NCI-H460 (cell line): ENCODE data around the gene LYSMD1. TPM values are rescaled to one million over a fixed set of nuclear protein-coding genes. Genes with fewer than 3 reads are reported as not detected.

Source experiments
- DNase-seq: peaks from one replicate; pipeline ENCODE4 v3.0.0-alpha.2; 2016; ENCODE audit warnings: low read depth; ENCODE audit errors: extremely low read depth
- total RNA-seq: library from RNA; depleted of rRNA; stranded (reverse); fragments of >200 nt; shearing (Covaris generic); gene quantifications from 2 replicates; pipeline ENCODE4 v1.2.3, GENCODE V29; 2014

LYSMD1 gene
- total RNA-seq, 1 experiment from 2014 or later: 25.1 TPM

- no peak for DNase-seq
Measured at GRCh38 chr1:151176514-151177045, 10.9 kb upstream of the LYSMD1 start.

DNA sequence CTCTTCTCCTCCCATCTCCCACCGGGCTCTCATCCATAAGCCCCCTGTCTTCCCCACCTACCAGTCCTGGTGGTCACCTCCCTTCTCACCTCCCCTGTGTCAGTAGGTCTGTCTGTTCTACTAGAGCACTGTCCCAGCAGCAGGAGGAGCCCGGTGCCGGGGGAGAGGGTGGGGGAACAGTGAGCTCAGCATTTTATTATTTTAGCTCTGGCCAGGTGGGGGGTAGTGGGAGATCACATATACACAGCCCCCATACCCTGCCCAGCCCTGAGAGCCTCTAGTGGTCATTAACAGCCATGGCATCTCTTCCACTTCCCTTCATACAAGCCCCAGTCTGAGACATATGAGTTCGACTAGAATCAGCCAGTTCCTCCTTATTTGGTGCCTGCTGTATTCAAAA is 10.2 kb upstream of the LYSMD1 start, which contains the start of gene TMOD4:
TSS of gene TMOD4 (minus strand) at position 119 of the 400 bp plus-strand sequence. CDS start 1,106 bp downstream, outside the sequence.
- DNase-seq: no peak

DNA sequence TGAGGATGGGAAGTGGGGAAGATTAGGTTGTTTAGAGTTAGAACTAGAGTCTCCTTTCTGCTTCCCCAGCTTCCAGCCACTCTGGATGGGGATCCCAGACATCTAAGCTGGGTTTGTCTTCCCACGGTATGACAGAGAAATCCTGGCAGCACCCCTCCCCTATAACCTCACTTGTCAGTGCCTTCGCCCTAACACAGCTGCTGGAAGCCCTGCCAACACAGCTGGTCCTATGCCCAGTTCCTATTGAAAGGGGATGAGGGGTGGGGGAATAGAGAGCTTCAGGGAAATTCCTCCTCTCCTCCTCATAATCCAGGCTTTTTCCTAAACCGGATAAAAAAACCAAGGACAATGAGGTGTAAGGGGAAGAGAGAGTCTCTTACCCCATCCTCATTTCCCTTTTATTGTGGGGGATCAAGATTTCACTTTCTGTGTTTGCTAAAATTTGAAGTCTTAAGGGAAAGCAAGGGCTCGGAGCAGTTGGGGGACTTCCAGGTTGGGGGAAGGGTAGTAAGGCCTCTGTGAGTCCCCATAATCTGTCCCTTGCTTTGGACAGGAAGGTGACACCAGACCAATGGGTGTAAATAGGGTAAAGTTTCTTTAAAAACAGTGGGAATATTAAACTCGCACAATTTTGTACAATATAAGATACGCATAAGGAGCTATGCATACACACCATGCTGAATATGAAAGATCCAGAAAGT is 9.5 kb upstream of the LYSMD1 start:
- no peak for DNase-seq

GRCh38 chr1:151171190-151171589 is 5.5 kb upstream of the LYSMD1 start:
- DNase-seq: no peak

- no peak for DNase-seq
Measured at GRCh38 chr1:151167116-151167515, 1.4 kb upstream of the LYSMD1 start.

- no peak for DNase-seq
Measured at GRCh38 chr1:151166505-151166956, 829 bp upstream of the LYSMD1 start.

- no peak for DNase-seq
Measured at GRCh38 chr1:151165281-151165737, 393 bp downstream of the LYSMD1 start.

- no peak for DNase-seq
Measured at GRCh38 chr1:151164732-151165280, 896 bp downstream of the LYSMD1 start.

DNA sequence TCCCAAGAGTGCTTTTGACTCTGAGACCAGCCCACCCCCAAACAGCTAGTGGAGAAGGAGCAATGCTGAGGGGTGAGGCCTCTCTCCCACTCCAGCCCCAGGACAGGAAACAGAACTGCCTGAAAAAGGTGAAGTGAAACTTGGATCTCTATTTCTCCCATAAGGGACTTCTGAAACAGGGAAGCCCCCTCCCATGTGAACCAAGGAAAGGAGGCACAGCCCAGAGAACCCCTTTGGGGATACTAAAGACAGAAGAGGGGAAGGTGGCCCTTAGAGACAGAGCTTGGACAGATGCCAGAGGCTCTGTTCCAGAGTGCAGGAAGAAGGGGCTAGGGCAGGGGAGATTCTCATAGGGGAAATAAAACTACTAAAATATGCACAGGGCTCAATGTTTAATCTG is 6.3 kb downstream of the LYSMD1 start:
- DNase-seq: no peak

DNA sequence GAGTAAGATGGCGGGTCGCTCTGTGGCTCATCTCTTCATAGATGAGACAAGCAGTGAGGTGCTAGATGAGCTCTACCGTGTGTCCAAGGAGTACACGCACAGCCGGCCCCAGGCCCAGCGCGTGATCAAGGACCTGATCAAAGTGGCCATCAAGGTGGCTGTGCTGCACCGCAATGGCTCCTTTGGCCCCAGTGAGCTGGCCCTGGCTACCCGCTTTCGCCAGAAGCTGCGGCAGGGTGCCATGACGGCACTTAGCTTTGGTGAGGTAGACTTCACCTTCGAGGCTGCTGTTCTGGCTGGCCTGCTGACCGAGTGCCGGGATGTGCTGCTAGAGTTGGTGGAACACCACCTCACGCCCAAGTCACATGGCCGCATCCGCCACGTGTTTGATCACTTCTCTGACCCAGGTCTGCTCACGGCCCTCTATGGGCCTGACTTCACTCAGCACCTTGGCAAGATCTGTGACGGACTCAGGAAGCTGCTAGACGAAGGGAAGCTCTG is 6.9 kb downstream of the LYSMD1 start:
- DNase-seq: no peak

DNA sequence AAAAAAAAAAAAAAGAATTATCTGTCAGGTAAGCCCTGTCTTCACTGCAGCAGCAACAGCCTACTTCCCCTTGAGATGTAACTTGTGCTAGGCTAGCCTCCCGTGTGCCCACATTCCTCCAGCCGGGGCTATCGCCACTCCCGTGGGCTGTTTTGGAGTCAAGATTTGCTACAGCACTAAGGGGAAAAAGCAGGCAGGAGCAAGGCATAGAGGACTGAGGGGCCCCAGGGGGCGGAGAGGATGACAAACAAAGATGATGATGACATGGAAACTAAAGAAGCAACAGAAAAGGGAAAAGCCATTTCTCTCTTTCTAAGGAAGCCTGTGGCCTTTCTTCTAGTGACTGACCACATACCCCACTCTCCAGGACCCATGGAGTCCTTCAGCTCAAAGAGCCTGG is 7.4 kb downstream of the LYSMD1 start:
- DNase-seq: no peak

DNA sequence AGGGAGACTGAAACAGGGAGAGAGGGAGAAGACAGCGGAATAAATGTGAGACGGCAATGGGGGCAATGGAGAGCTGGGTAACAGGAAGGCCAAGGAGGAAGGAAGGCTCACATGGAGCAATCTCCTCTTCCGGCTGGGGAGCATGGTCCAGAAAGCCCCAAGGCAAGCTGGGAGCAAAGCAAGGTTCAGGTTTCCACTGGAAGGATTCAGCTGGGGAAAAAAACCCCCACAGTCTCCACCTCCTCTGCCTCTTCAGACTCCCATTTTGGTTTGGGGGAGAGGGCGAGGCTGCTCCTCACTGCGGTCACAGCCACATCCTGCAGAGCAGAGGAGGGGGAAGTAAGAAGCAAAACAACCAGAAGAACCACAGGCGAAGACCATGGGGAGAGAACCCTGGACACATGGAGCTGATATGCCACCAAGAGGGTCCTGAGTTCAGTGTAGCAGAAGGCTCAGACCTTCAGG is 8.6 kb downstream of the LYSMD1 start:
- DNase-seq: no peak

DNA sequence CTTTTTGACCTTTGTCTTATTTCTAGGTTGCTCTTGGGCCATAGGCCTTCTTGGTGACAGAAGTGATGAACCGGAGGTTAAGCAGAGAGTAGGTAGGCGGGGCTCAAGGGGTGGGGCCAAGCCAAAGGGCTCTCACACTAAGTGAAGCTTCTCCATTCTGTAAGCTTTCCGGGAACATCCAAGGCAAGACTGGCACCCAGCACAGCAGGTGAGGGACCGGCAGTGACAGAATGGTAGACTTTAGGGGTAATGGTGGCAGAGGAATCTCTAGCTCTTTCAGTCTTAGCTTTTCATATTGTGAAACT is 9.2 kb downstream of the LYSMD1 start, which contains the start of gene TNFAIP8L2:
TSS of gene TNFAIP8L2 (plus strand) at position 135 of the 305 bp plus-strand sequence. CDS start 2,049 bp downstream, outside the sequence.
- DNase-seq: no peak

GRCh38 chr1:151147665-151148064 is 18.0 kb downstream of the LYSMD1 start:
- DNase-seq: no peak

DNA sequence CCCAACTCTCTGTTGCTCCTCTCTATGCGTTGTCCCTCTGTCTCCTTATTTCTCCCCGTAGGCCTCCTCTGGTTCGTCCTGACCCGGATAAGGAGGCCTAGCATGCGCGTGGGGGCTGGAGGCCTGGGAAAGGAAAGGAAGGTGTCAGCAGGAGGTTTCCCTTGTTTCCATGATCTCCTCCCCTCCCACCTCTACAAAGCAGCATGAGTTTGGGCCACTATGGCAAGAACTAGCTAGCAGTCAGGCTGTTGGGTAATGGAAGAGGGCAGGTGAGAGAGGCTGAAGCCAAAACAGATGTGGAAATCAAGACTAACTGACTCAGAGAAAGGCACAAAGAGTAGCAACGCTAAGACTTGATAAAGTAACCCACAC is 18.6 kb downstream of the LYSMD1 start:
- DNase-seq: no peak

GRCh38 chr1:151146412-151147131 is 19.1 kb downstream of the LYSMD1 start, which contains the start of gene SEMA6C:
Gene SEMA6C (minus strand): TSS chr1:151146631. CDS start chr1:151142621, 4,010 bp downstream.
- peak; percentile 91 for DNase-seq

DNA sequence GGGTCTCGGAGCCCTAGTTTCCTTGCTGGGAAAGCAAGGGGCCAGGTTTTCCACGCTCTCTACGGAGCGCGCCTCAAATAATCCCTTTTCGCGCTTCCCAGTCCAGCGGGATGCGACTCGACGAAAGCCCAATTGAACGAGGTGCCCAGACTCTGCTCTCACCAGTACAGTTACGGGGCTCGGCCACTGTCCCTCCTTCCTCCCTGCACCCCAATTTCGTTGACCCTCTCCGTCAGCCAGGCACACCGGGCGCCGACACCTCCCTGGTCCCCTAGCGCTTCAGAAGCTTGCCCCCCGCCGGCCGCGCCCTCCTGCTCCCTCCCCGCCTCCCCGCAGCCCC is 19.7 kb downstream of the LYSMD1 start:
- DNase-seq: no peak

DNA sequence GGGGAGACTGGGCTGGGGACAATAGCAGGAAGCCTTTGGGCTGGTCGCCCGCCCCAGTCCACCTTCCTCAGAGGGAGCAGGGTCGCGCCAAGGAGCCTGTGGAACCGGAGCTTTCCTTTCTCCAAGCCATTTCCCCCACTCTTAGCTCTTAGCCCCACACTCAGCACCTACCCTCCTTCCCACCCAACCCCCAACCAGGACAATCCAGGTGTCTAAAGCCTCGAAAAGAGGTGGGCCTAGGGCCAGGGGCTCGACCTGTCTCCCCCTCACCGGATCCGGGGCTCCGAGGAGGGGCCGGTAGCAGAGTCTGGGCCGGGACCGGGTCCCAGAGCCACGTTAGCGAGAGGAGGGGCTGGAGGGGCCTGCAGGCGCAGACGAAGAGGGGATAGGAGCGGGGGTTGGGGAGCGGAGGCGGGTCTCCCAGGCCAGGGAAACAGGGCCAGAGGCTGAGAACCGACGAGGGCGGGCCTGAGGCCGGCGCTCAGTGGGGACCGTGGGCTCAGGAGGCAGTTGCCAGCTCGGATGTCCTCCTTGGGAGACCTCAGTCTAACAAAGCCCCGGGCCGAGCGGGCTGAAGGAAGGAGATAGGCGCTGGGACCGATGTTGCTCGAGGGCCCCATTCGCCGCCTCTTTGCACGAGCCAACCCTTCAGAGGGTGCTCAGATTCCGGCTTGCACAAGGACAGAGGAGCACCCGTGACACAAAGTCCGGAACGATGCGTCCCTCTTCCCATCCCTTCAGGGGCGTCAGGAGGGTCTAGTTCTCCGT is 20.2 kb downstream of the LYSMD1 start:
- DNase-seq: no peak

- DNase-seq: no peak
Measured at GRCh38 chr1:151144474-151145303, 21.0 kb downstream of the LYSMD1 start.

DNA sequence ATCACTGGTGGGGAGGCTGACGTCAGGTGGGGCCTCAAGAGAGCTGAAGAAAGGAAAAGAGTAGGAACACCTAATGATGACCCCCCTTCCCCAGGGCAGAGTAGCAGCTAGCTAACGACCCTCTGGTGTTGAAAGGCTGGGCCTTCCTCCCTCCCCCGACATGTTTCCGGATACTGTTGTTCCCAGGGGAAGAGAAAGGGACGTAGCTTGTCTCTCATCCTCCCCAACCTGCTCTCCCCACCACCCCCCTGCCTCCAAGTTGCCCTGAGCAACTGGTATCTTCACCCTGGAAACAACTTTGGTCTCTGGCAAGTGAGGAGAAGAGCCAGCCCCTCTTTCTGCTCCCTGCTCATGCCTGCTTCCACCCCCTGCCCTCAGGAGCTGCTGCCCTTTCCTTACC is 21.7 kb downstream of the LYSMD1 start:
- DNase-seq: no peak
